ENCODE measurements around the gene CCDC18. TPM values are rescaled to one million over a fixed set of nuclear protein-coding genes. Genes with fewer than 3 reads are reported as not detected.

The CCDC18 gene
- total RNA-seq, 3 donors from 2014 or later (not counting 1 experiment from before 2014, with no cell fraction given): 11.7 to 17.2 (median 14.4) TPM

GRCh38 chr1:93317207-93317606 lies 136.7 kb downstream of the CCDC18 start:
- intact Hi-C loops (cut with micrococcal nuclease): no loop called here
- Mint-ChIP-seq H3K36me3 (no peaks in the 10 kb centered on the region), H3K27me3 (ENCODE audit: low read depth in 2 of 2) (no peaks in the 10 kb centered on the region), H3K4me1 (no peaks in the 10 kb centered on the region), H3K4me3 (no peak overlapping the region), H3K9me3 (no peaks in the 10 kb centered on the region), H3K27ac (no peak overlapping the region)
- Histone ChIP-seq H3K27ac (ENCODE audit: low read length) (no peak overlapping the region), H3K4me1 (ENCODE audit: control insufficient read depth, insufficient read depth, low read length) (no peaks in the 10 kb centered on the region), H3K9me3 (ENCODE audit: control insufficient read depth, insufficient read depth, low read length) (no peaks in the 10 kb centered on the region), H3K4me3 (ENCODE audit: low read length) (no peak overlapping the region), H3K36me3 (ENCODE audit: control insufficient read depth, insufficient read depth, low read length) (no peaks in the 10 kb centered on the region), H3K27me3 (ENCODE audit: control insufficient read depth, insufficient read depth, low read length) (no peaks in the 10 kb centered on the region)
- WGBS (ENCODE audit: insufficient coverage): 31% methylated on average over 2 of the region's 2 CpGs
- ATAC-seq (no peak), DNase-seq (no peak)
- TF ChIP-seq, protein P1, sequence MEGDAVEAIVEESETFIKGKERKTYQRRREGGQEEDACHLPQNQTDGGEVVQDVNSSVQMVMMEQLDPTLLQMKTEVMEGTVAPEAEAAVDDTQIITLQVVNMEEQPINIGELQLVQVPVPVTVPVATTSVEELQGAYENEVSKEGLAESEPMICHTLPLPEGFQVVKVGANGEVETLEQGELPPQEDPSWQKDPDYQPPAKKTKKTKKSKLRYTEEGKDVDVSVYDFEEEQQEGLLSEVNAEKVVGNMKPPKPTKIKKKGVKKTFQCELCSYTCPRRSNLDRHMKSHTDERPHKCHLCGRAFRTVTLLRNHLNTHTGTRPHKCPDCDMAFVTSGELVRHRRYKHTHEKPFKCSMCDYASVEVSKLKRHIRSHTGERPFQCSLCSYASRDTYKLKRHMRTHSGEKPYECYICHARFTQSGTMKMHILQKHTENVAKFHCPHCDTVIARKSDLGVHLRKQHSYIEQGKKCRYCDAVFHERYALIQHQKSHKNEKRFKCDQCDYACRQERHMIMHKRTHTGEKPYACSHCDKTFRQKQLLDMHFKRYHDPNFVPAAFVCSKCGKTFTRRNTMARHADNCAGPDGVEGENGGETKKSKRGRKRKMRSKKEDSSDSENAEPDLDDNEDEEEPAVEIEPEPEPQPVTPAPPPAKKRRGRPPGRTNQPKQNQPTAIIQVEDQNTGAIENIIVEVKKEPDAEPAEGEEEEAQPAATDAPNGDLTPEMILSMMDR (IDR thresholded peaks at IDR 0.05): no peak

- DNase-seq (no peak), ATAC-seq (no peak)
- WGBS (ENCODE audit: insufficient coverage): 95% methylated on average over 2 of the region's 2 CpGs
- H3K36me3 ChIP-seq (ENCODE audit: control insufficient read depth, insufficient read depth, low read length): no peaks in the 10 kb centered on the region
- Mint-ChIP-seq H3K27me3 (ENCODE audit: low read depth in 2 of 2) (no peaks in the 10 kb centered on the region), H3K27ac (no peak overlapping the region), H3K9me3 (no peaks in the 10 kb centered on the region), H3K36me3 (no peaks in the 10 kb centered on the region), H3K4me1 (no peaks in the 10 kb centered on the region), H3K4me3 (no peak overlapping the region)
- no peaks in the 10 kb centered on the region for H3K27me3 ChIP-seq (ENCODE audit: control insufficient read depth, insufficient read depth, low read length)
- no peak overlapping the region for H3K27ac ChIP-seq (ENCODE audit: low read length)
- H3K9me3 ChIP-seq (ENCODE audit: control insufficient read depth, insufficient read depth, low read length): no peaks in the 10 kb centered on the region
- H3K4me1 ChIP-seq (ENCODE audit: control insufficient read depth, insufficient read depth, low read length): no peaks in the 10 kb centered on the region
- TF ChIP-seq, protein P1 (IDR thresholded peaks at IDR 0.05): no peak
- intact Hi-C loops (cut with micrococcal nuclease): no loop called here
- no peak overlapping the region for H3K4me3 ChIP-seq (ENCODE audit: low read length)
These were observed 137.4 kb downstream of the CCDC18 start for GRCh38 chr1:93317943-93318342.

DNA sequence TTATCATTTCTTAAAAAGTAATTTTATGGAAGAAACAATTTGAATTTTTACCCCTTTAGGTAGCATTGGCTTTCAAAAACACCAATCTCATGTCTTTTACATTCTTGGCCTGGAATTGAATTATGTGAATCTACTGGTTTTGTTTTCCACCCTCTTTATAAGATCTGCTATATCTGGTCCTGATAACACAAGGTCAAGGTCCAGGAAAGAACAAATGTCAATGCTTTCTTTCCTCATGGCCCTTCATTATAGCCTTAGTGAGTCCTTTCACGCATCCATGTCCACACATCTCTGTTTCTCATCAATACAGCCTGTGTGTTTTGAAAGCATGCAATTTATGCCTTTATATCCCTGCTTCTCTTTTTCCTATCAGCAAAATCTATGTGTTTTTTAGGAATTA lies 141.2 kb downstream of the CCDC18 start:
- H3K27ac ChIP-seq (ENCODE audit: low read length): no peak overlapping the region
- Mint-ChIP-seq H3K36me3 (no peaks in the 10 kb centered on the region), H3K27me3 (ENCODE audit: low read depth in 2 of 2) (no peaks in the 10 kb centered on the region), H3K27ac (no peak overlapping the region), H3K9me3 (no peaks in the 10 kb centered on the region), H3K4me3 (no peak overlapping the region), H3K4me1 (no peaks in the 10 kb centered on the region)
- no peaks in the 10 kb centered on the region for H3K36me3 ChIP-seq (ENCODE audit: control insufficient read depth, insufficient read depth, low read length)
- WGBS (ENCODE audit: insufficient coverage): 87% methylated on average over 1 of the region's 1 CpG
- TF ChIP-seq, protein P1 (IDR thresholded peaks at IDR 0.05): no peak
- ATAC-seq: no peak
- H3K9me3 ChIP-seq (ENCODE audit: control insufficient read depth, insufficient read depth, low read length): no peaks in the 10 kb centered on the region
- H3K4me1 ChIP-seq (ENCODE audit: control insufficient read depth, insufficient read depth, low read length): no peaks in the 10 kb centered on the region
- H3K4me3 ChIP-seq (ENCODE audit: low read length): no peak overlapping the region
- no peak for DNase-seq
- H3K27me3 ChIP-seq (ENCODE audit: control insufficient read depth, insufficient read depth, low read length): no peaks in the 10 kb centered on the region
- intact Hi-C loops (cut with micrococcal nuclease): no loop called here

DNA sequence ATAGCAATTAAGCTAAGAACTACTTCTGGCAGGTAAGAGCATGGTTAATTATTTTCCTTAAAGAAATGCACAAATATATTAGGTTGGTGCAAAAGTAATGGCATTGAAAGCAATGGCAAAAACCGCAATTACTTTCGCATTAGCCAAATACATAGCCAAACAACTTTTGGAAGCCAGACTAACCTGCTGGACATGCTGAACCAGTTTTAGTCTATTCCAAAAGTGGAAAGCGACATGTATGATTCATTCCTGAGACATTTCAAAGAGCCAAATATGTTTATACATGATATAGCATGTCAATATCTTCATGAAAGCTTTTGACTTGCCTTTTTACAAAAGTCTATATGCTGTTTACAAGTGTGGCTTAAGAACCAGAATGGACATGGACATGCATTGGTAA lies 141.8 kb downstream of the CCDC18 start:
- no peak overlapping the region for H3K4me3 Mint-ChIP-seq

More for the DNA sequence above, 141.8 kb downstream of the CCDC18 start:
- H3K4me1 Mint-ChIP-seq: no peaks in the 10 kb centered on the region
- Histone ChIP-seq H3K4me1 (ENCODE audit: control insufficient read depth, insufficient read depth, low read length) (no peaks in the 10 kb centered on the region), H3K4me3 (ENCODE audit: low read length) (no peak overlapping the region), H3K27ac (ENCODE audit: low read length) (no peak overlapping the region), H3K27me3 (ENCODE audit: control insufficient read depth, insufficient read depth, low read length) (no peaks in the 10 kb centered on the region), H3K36me3 (ENCODE audit: control insufficient read depth, insufficient read depth, low read length) (no peaks in the 10 kb centered on the region), H3K9me3 (ENCODE audit: control insufficient read depth, insufficient read depth, low read length) (no peaks in the 10 kb centered on the region)
- ATAC-seq: no peak
- 100% methylated on average over 3 of the region's 3 CpGs for WGBS (ENCODE audit: insufficient coverage)
- no peaks in the 10 kb centered on the region for H3K9me3 Mint-ChIP-seq
- no peaks in the 10 kb centered on the region for H3K27me3 Mint-ChIP-seq (ENCODE audit: low read depth in 2 of 2)
- no peaks in the 10 kb centered on the region for H3K36me3 Mint-ChIP-seq
- H3K27ac Mint-ChIP-seq: no peak overlapping the region
- intact Hi-C loops (cut with micrococcal nuclease): no loop called here
- TF ChIP-seq, protein P1 (IDR thresholded peaks at IDR 0.05): no peak
- no peak for DNase-seq
